GM23248 (cell line): ENCODE data around the gene VHLL. TPM values are rescaled to one million over a fixed set of nuclear protein-coding genes. Genes with fewer than 3 reads are reported as not detected.

Source experiments
- DNase-seq: peaks from one replicate; pipeline ENCODE4 v3.0.0-alpha.2; 2015
- H2AFZ ChIP-seq: fragments of 200-600 bp; sonication (generic); 2 replicates; pipeline ENCODE4 v1.6.1; 2016; ENCODE audit warnings: antibody characterized with exemption
- H3F3A ChIP-seq: fragments of 200-600 bp; sonication (generic); 2 replicates; pipeline ENCODE4 v1.6.1; 2016; ENCODE audit warnings: mild to moderate bottlenecking, antibody characterized with exemption, mixed run types; ENCODE audit not compliant: insufficient read depth
- H3K27ac ChIP-seq: fragments of 200-600 bp; sonication (generic); 2 replicates; pipeline ENCODE4 v1.5.1; 2016; ENCODE audit warnings: mild to moderate bottlenecking
- H3K27me3 ChIP-seq: fragments of 200-600 bp; sonication (generic); replicated peaks from 2 replicates; pipeline ENCODE4 v1.6.1; 2016; ENCODE audit warnings: mild to moderate bottlenecking; ENCODE audit not compliant: insufficient read depth
- H3K36me3 ChIP-seq: fragments of 200-600 bp; sonication (generic); 2 replicates; pipeline ENCODE4 v1.6.1; 2016; ENCODE audit warnings: low read depth, mild to moderate bottlenecking
- H3K4me1 ChIP-seq: fragments of 200-600 bp; sonication (generic); 2 replicates; pipeline ENCODE4 v1.6.1; 2016; ENCODE audit warnings: mild to moderate bottlenecking; ENCODE audit not compliant: insufficient read depth
- H3K4me2 ChIP-seq: fragments of 200-600 bp; sonication (generic); one replicate; pipeline ENCODE4 v1.6.1; 2016; ENCODE audit warnings: mild to moderate bottlenecking; ENCODE audit not compliant: unreplicated experiment
- H3K4me3 ChIP-seq: fragments of 200-600 bp; sonication (generic); 2 replicates; pipeline ENCODE4 v1.5.1; 2016; ENCODE audit warnings: mild to moderate bottlenecking
- H3K79me2 ChIP-seq: fragments of 200-600 bp; sonication (generic); 2 replicates; pipeline ENCODE4 v1.6.1; 2016; ENCODE audit warnings: mild to moderate bottlenecking; ENCODE audit not compliant: insufficient read depth
- H3K9ac ChIP-seq: fragments of 200-600 bp; sonication (generic); 2 replicates; pipeline ENCODE4 v1.6.1; 2016; ENCODE audit warnings: mild to moderate bottlenecking
- H3K9me2 ChIP-seq: fragments of 200-600 bp; sonication (generic); 2 replicates; pipeline ENCODE4 v1.6.1; 2016; ENCODE audit warnings: mixed run types, mild to moderate bottlenecking, moderate library complexity; ENCODE audit not compliant: insufficient read depth
- H3K9me3 ChIP-seq: fragments of 200-600 bp; sonication (generic); one replicate; pipeline ENCODE4 v1.6.1; 2017; ENCODE audit warnings: low read depth
- H4K20me1 ChIP-seq: fragments of 200-600 bp; sonication (generic); 2 replicates; pipeline ENCODE4 v1.6.0; 2016; ENCODE audit not compliant: insufficient read depth
- EZH2 ChIP-seq: fragments of 200-600 bp; sonication (generic); IDR thresholded peaks from 2 replicates; pipeline ENCODE4 v1.6.1; 2018; ENCODE audit warnings: antibody characterized with exemption, mild to moderate bottlenecking; ENCODE audit not compliant: insufficient read depth, poor library complexity, severe bottlenecking
- EZH2phosphoT487 ChIP-seq: fragments of 200-600 bp; sonication (generic); IDR thresholded peaks from 2 replicates; pipeline ENCODE4 v1.6.1; 2018; ENCODE audit warnings: antibody characterized with exemption, moderate library complexity, mild to moderate bottlenecking, low read depth; ENCODE audit not compliant: insufficient read depth
- WGBS, 2 experiments: methylation state at CpG; one replicate each; pipeline ENCODE4 v1.1.6; 2015 to 2017; ENCODE audit warnings: low lambda C conversion rate in 2 of 2, low coverage in 1 of 2; ENCODE audit errors: missing lambda C conversion rate in 2 of 2; 5-methylcytosine and 5-hydroxymethylcytosine counted together
- in situ Hi-C: fragments of 300-500 bp; cut with MboI; formaldehyde crosslinking; loops from 2 replicates; pipeline ENCODE4 v1.15.0; 2020
- polyA plus RNA-seq: library from polyadenylated mRNA; unstranded; fragments of >200 nt; fragmentation: Nextera tagmentation; extraction: Ambion mirVana; gene quantifications from 2 replicates; pipeline ENCODE4 v1.2.1, GENCODE V29; 2016
- total RNA-seq: library from RNA; depleted of rRNA; stranded (reverse); fragments of >200 nt; shearing (Covaris generic); gene quantifications from 2 replicates; pipeline ENCODE4 v1.2.3, GENCODE V29; 2014; rRNA removed

The VHLL gene
- total and polyA plus RNA-seq, 2 experiments from 2014 or later: not detected

GRCh38 chr1:156249593-156249992, 49.5 kb downstream of the VHLL start:
- TF ChIP-seq EZH2 (no peak), EZH2phosphoT487 (no peak)
- Histone ChIP-seq H3K4me3 (no peak overlapping the region), H3K9me3 (no peaks in the 10 kb centered on the region), H4K20me1 (no peaks in the 10 kb centered on the region), H3K27ac (no peak overlapping the region), H3F3A (peaks cover 4% of the 10 kb centered on the region; the same call in 1 of the 2 replicates), H3K9me2 (no peaks in the 10 kb centered on the region), H2AFZ (no peak overlapping the region), H3K9ac (no peak overlapping the region), H3K4me2 (no peak overlapping the region), H3K4me1 (no peaks in the 10 kb centered on the region), H3K36me3 (peaks cover 24% of the 10 kb centered on the region), H3K79me2 (no peaks in the 10 kb centered on the region), H3K27me3 (no peaks in the 10 kb centered on the region)
- in situ Hi-C loops: no loop called here
- WGBS, 2 experiments: 93 to 97% methylated on average over 5 of the region's 5 CpGs
- no peak for DNase-seq

Other genes starting within 250 kb of the VHLL start
- gene UBQLN4, start 245.5 kb downstream of the VHLL start, total RNA-seq: 18.4 and 19.0 TPM in 2 replicates
- gene UBQLN4, start 245.5 kb downstream of the VHLL start, polyA plus RNA-seq: 9.9 and 10.6 TPM in 2 replicates
- 41.3 and 52.7 TPM in 2 replicates for gene LAMTOR2, start 244.5 kb downstream of the VHLL start, total RNA-seq
- 140 and 143 TPM in 2 replicates for gene LAMTOR2, start 244.5 kb downstream of the VHLL start, polyA plus RNA-seq
- gene RAB25, start 238.1 kb downstream of the VHLL start, total RNA-seq: not detected in 2 replicates
- gene RAB25, start 238.1 kb downstream of the VHLL start, polyA plus RNA-seq: not detected in 2 replicates
- 0.13 and 0.22 TPM in 2 replicates for gene MEX3A, start 216.8 kb downstream of the VHLL start, total RNA-seq
- gene MEX3A, start 216.8 kb downstream of the VHLL start, polyA plus RNA-seq: 0.05 TPM in 2 replicates
- 1,219 and 1,322 TPM in 2 replicates for gene LMNA, start 184.6 kb downstream of the VHLL start, total RNA-seq
- 1,230 and 1,270 TPM in 2 replicates for gene LMNA, start 184.6 kb downstream of the VHLL start, polyA plus RNA-seq
- gene SEMA4A, start 145.7 kb downstream of the VHLL start, total RNA-seq: 1.1 TPM in 1 of 2 replicates, not detected in the other
- gene SEMA4A, start 145.7 kb downstream of the VHLL start, polyA plus RNA-seq: 0.35 and 0.51 TPM in 2 replicates
- gene SLC25A44, start 105.2 kb downstream of the VHLL start, total RNA-seq: 12.4 and 14.3 TPM in 2 replicates
- 15.4 and 16.4 TPM in 2 replicates for gene SLC25A44, start 105.2 kb downstream of the VHLL start, polyA plus RNA-seq
- gene PMF1, start 86.3 kb downstream of the VHLL start, total RNA-seq: 42.2 and 44.4 TPM in 2 replicates
- gene PMF1, start 86.3 kb downstream of the VHLL start, polyA plus RNA-seq: 47.7 and 49.7 TPM in 2 replicates
- not detected in 2 replicates for gene BGLAP, start 57.1 kb downstream of the VHLL start, total RNA-seq
- 0.25 and 0.54 TPM in 2 replicates for gene BGLAP, start 57.1 kb downstream of the VHLL start, polyA plus RNA-seq
- gene PAQR6, start 51.3 kb downstream of the VHLL start, total RNA-seq: 0.54 and 0.63 TPM in 2 replicates
- 0.38 and 0.81 TPM in 2 replicates for gene PAQR6, start 51.3 kb downstream of the VHLL start, polyA plus RNA-seq
- 60.0 and 68.2 TPM in 2 replicates for gene SMG5, start 16.5 kb downstream of the VHLL start, total RNA-seq
- 30.7 and 32.2 TPM in 2 replicates for gene SMG5, start 16.5 kb downstream of the VHLL start, polyA plus RNA-seq
- 0.63 and 1.8 TPM in 2 replicates for gene TMEM79, start 15.0 kb downstream of the VHLL start, total RNA-seq
- 3.8 and 3.9 TPM in 2 replicates for gene TMEM79, start 15.0 kb downstream of the VHLL start, polyA plus RNA-seq
- 77.8 and 89.7 TPM in 2 replicates for gene GLMP, start 3.6 kb downstream of the VHLL start, total RNA-seq
- 59.9 and 63.8 TPM in 2 replicates for gene GLMP, start 3.6 kb downstream of the VHLL start, polyA plus RNA-seq
- 248 and 307 TPM in 2 replicates for gene CCT3, start 39.0 kb upstream of the VHLL start, total RNA-seq
- 226 and 232 TPM in 2 replicates for gene CCT3, start 39.0 kb upstream of the VHLL start, polyA plus RNA-seq
- gene TSACC, start 39.2 kb upstream of the VHLL start, total RNA-seq: not detected in 2 replicates
- 1.3 and 1.4 TPM in 2 replicates for gene TSACC, start 39.2 kb upstream of the VHLL start, polyA plus RNA-seq
- not detected in 2 replicates for gene RHBG, start 69.9 kb upstream of the VHLL start, total RNA-seq
- not detected in 2 replicates for gene RHBG, start 69.9 kb upstream of the VHLL start, polyA plus RNA-seq
- 22.3 and 23.6 TPM in 2 replicates for gene MEF2D, start 201.5 kb upstream of the VHLL start, total RNA-seq
- gene MEF2D, start 201.5 kb upstream of the VHLL start, polyA plus RNA-seq: 32.1 and 34.1 TPM in 2 replicates